ENCODE data around the gene NOL6. TPM values are rescaled to one million over a fixed set of nuclear protein-coding genes. Genes with fewer than 3 reads are reported as not detected.
A peak's percentile ranks its signal among the peaks of the same experiment; 100 is the strongest.

Gene NOL6
- total and polyA plus RNA-seq, 2 of the 8 experiments (the other 6 are each of a cell fraction or from before 2014, with no cell fraction given), result 44.0 to 55.0 TPM

DNA sequence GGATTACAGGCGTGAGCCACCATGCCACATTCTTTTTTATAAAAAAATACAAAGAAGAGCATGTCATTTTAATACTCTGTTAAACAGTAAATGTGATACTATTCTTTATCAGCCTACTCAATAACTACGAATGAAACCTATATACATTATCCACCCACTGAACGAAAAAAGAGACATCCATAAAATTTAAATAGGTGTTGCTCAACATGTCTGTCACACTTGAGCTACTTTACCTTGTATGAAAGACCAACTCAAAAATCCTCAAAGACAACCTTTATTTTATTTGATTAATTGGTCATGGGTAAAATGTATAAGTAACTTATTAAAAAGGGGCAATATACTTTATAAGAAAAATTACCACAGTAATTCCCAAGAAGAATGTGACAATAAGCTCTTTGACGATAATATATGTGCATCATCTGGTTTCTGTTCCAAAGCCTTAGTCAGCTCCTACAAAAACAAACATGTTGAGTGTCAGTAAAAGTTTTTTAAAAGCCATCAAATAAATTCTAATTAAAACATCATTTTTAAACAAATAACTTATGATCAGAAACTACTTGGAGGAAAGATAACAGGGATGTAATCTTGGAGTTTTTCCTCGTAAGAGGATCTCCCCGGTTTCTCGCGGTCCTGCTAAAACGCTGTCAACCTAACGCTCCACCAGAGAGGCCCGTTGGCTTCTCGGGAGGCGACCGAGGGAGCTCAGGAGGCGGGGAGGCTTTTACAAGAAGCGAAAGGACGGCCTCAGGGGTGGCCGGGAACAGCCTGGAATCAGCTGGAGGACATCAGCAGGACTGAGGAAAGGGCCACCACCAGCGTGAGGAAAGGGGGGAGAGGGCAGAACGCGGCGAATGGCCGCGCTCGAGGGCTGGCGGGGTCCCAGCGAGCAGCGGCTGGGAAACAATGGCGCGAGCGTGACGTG, 36.8 kb upstream of the NOL6 start (continued):
- TF ChIP-seq POLR2AphosphoS5 (IDR thresholded peaks at IDR 0.05; ENCODE audit: low read depth, low read length), result 0 out of 2 replicates have a peak, but pooled peaks have one; percentile 43
- TF ChIP-seq JUN (IDR thresholded peaks at IDR 0.05; ENCODE audit: low read depth, low read length), result no peak
- peak; percentile 78 for TF ChIP-seq ASH2L (IDR thresholded peaks at IDR 0.05; ENCODE audit: low read length)
